Mucosa of descending colon (tissue), 3 donors: ENCODE results near the gene TMEM18. TPM values are rescaled to one million over a fixed set of nuclear protein-coding genes. Genes with fewer than 3 reads are reported as not detected.

Experiments used
- ATAC-seq: fragments of 200-7000 bp; cut with Tn5 transposase; one replicate; pipeline ENCODE4 v1.9.1; 2020; ENCODE audit warnings: mild to moderate bottlenecking, moderate library complexity
- DNase-seq, 3 donors: peaks; one replicate each; pipeline ENCODE4 v3.0.0-alpha.2; 2020
- H3K36me3 ChIP-seq: fragments of 200-600 bp; one replicate; pipeline ENCODE4 v1.8.0; 2021; ENCODE audit warnings: low read depth, mild to moderate bottlenecking
- H3K4me1 ChIP-seq: fragments of 200-600 bp; one replicate; pipeline ENCODE4 v1.8.0; 2021; ENCODE audit warnings: low read depth, mild to moderate bottlenecking
- H3K4me3 ChIP-seq: fragments of 200-600 bp; one replicate; pipeline ENCODE4 v1.8.0; 2021; ENCODE audit warnings: mild to moderate bottlenecking
- H3K9me3 ChIP-seq: fragments of 200-600 bp; one replicate; pipeline ENCODE4 v1.8.0; 2021; ENCODE audit warnings: mild to moderate bottlenecking
- intact Hi-C, 2 donors: fragments of 100-400 bp; cut with DNase I in 1 of 2; cut with micrococcal nuclease in 1 of 2; formaldehyde crosslinking; loops; one replicate each; pipeline versions ENCODE4 v1.11.0 to v1.11.1; 2022; cut with DNase I, micrococcal nuclease
- total RNA-seq, 3 donors: library from RNA; stranded (reverse); fragmentation: NEBNext Ultra II Directional in 2 of 3; extraction: Animal tissue kit (Norgen Biotek cat#: 25700) in 2 of 3; gene quantifications; one replicate each; pipeline versions ENCODE4 v1.2.1 to v1.2.4, GENCODE V29; 2021 to 2023
- TF ChIP-seq, protein P1 (sequence below): fragments of 200-600 bp; IDR thresholded peaks from one replicate; pipeline ENCODE4 v1.8.0; 2022; ENCODE audit warnings: antibody characterized with exemption, mild to moderate bottlenecking
- donor health status: DM: no; HTN: no; CAD: no; lungs with moderate emphysema.
- donor health status: DM: no; HTN: no; CAD: no.
- donor health status: DM: no; HTN: yes; CAD: no.

TMEM18 gene
- total RNA-seq, 3 donors from 2014 or later = 13.9 to 22.3 (median 19.0) TPM

DNA sequence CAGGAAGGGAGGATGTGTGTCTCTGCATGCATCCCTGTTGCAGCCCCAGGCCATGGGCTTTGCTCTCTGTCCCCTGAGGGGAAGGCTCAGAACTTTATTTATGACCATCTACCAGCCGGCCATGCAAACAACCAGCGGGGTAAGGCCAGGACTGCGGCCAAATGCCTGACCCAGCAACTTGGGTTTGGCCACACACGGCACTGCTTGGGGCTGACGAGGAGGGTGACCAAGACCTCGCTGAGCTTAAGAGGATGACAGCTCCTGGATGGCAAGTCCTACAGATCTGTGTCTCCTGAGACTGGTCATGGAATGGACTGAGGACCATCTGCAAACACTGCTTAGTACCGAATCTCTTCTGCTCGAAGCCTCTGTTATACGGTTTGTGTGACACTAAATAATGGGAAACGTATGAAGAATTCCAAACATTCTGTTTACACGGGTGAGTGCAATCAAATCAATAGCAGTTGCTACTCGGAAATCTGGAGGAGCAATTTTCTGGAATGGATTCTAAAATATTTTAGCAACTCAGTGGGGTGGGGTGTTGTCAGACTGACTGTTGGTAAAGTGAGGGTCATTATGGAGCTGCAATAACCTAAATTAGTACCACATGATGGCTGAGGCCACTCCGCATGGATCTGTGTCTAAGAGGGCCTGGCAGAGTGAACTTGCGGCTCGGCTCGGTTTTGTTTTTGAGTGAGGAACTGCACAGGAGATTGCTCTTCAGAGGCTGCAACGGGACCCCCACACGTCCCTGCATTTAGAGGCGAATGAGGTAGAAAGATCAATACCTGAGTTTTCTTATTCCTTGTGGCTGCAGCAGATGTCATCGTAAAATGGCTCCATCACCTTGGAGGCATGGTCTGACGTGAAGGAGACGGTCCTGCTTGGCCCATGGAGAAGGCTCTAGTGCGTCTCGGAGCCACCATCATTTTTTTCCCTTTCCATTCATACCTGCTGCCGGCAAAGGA, 26.6 kb downstream of the TMEM18 start:
- Histone ChIP-seq H3K4me3 (no peak overlapping the region), H3K9me3 (no peaks in the 10 kb centered on the region), H3K36me3 (no peaks in the 10 kb centered on the region), H3K4me1 (no peaks in the 10 kb centered on the region)
- TF ChIP-seq, protein P1, sequence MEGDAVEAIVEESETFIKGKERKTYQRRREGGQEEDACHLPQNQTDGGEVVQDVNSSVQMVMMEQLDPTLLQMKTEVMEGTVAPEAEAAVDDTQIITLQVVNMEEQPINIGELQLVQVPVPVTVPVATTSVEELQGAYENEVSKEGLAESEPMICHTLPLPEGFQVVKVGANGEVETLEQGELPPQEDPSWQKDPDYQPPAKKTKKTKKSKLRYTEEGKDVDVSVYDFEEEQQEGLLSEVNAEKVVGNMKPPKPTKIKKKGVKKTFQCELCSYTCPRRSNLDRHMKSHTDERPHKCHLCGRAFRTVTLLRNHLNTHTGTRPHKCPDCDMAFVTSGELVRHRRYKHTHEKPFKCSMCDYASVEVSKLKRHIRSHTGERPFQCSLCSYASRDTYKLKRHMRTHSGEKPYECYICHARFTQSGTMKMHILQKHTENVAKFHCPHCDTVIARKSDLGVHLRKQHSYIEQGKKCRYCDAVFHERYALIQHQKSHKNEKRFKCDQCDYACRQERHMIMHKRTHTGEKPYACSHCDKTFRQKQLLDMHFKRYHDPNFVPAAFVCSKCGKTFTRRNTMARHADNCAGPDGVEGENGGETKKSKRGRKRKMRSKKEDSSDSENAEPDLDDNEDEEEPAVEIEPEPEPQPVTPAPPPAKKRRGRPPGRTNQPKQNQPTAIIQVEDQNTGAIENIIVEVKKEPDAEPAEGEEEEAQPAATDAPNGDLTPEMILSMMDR = no peak
- ATAC-seq (no peak), DNase-seq (peak in 1 of 3 donors; percentile 27)
- intact Hi-C loops = no loop called here

DNA sequence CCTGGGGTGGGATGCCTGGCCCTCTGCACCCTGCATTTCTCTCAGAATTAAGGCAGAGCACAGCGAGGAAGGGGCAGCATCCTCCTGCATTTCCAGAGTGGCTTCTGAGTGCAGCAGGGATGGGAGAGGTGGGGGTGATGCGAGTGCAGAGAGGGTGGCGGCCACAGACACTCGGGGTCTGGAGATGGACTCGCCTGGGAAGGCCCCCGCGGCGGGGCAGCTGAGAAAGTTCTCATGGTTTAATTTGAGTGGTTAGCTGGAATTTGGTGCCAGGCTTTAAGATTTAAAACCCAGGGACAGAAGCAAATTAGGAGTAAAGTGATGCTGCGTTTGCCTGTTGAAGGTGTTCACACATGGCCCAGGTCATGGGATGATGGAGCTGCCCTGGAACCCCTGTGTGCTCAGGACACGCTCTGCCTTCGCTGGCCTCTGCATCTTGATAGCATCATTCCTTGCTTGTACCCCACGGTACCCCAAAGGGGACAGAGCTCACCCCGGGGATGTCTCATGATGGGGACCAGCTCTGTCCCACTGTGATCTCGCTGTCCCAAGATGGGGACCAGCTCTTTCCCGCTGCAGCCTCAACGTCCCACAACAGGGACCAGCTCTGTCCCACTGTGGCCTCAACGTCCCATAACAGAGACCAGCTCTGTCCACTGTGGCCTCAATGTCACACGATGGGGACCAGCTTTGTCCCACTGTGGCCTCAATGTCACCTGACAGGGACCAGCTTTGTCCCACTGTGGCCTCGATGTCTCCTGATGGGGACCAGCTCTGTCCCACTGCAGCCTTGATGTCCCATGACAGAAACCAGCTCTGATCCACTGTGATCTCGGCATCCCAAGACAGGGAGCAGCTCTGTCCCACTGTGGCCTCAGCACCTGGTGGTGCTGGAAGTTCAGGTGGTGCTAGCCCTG, 27.5 kb downstream of the TMEM18 start:
- intact Hi-C loops = no loop called here
- no peak for ATAC-seq
- H3K4me3 ChIP-seq = no peak overlapping the region
- H3K36me3 ChIP-seq = no peaks in the 10 kb centered on the region
- TF ChIP-seq, protein P1 = no peak
- H3K4me1 ChIP-seq = no peaks in the 10 kb centered on the region
- DNase-seq = peak in 1 of 3 donors; percentile 20
- H3K9me3 ChIP-seq = no peaks in the 10 kb centered on the region

DNA sequence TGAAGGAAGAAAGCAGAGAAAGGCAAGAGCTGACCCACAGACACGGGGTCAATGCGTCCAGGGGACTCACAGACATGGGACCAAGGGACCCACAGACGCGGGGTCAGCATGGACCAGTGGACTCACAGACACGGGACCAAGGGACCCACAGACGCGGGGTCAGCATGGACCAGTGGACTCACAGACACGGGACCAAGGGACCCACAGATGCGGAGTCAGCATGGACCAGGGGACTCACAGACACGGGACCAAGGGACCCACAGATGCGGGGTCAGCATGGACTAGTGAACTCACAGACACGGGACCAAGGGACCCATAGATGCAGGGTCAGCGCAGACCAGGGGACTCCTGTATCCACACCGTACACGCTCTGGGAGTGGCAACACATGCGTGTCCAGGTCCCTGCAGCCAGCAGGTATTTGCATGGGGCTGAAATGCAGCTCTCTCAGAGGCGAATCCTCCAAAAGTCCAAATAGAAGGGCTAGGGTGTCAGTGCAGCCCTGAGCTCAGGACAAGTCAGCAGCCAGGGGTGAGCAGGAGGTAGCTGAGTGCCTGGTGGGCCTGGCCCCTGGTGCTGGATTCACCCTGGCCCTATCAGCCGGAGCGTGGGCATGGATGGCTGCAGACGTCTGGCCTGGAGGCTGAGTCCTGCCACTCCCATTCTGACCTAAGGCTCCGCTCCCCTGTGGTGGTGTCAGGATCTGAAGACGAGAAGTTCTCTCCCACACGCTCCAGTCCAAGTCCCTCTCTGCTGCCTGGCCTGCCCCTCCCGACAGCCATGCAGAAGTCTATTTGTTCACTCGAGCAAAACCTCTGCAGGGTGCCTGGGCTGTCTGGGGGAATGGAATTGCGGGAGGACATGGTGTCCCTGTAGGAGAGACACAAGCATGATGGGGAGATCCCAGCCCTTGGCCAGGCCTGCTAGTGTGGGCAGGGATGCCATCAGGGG, 28.5 kb downstream of the TMEM18 start:
- DNase-seq = peak in 1 of 3 donors; percentile 22
- Histone ChIP-seq H3K36me3 (no peaks in the 10 kb centered on the region), H3K4me1 (no peaks in the 10 kb centered on the region), H3K4me3 (no peak overlapping the region), H3K9me3 (no peaks in the 10 kb centered on the region)
- TF ChIP-seq, protein P1 = no peak
- ATAC-seq = no peak
- intact Hi-C loops = no loop called here

DNA sequence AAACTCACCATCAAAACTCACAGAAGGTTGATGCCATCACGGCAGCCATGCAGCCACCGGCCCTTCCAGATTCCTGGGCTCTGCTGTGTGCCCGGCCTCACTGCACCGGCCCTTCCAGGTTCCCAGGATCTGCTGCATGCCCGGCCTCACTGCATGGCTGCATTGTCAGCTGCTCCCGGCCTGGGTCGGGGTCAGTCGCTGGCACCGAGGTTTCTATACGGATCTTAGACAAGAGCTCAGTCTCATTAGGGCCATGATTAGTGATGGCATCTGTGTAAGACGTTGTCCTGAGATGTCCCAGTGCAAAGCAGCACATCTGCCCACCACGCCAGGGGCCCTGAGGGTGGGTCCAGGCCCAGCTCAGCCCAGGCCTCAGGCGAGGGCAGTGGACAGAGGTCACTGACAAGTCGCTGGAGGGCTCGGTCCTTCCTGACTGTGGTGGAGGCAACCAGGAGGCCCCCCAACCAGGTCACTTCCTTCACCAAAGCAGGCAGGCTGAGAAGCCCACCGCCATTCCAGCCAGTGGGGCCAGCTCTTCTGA, 29.4 kb downstream of the TMEM18 start:
- H3K4me3 ChIP-seq = no peak overlapping the region
- H3K9me3 ChIP-seq = no peaks in the 10 kb centered on the region
- no peak for ATAC-seq
- intact Hi-C loops = no loop called here
- TF ChIP-seq, protein P1 = no peak
- DNase-seq = peak in 1 of 3 donors; percentile 31
- H3K4me1 ChIP-seq = no peaks in the 10 kb centered on the region
- H3K36me3 ChIP-seq = no peaks in the 10 kb centered on the region
